ENCODE results near the gene CYTH1. TPM values are rescaled to one million over a fixed set of nuclear protein-coding genes. Genes with fewer than 3 reads are reported as not detected.

Gene CYTH1
- polyA plus RNA-seq, 2 of the 4 experiments (the other 2 are of a cell fraction), result 38.5 to 46.2 TPM

DNA sequence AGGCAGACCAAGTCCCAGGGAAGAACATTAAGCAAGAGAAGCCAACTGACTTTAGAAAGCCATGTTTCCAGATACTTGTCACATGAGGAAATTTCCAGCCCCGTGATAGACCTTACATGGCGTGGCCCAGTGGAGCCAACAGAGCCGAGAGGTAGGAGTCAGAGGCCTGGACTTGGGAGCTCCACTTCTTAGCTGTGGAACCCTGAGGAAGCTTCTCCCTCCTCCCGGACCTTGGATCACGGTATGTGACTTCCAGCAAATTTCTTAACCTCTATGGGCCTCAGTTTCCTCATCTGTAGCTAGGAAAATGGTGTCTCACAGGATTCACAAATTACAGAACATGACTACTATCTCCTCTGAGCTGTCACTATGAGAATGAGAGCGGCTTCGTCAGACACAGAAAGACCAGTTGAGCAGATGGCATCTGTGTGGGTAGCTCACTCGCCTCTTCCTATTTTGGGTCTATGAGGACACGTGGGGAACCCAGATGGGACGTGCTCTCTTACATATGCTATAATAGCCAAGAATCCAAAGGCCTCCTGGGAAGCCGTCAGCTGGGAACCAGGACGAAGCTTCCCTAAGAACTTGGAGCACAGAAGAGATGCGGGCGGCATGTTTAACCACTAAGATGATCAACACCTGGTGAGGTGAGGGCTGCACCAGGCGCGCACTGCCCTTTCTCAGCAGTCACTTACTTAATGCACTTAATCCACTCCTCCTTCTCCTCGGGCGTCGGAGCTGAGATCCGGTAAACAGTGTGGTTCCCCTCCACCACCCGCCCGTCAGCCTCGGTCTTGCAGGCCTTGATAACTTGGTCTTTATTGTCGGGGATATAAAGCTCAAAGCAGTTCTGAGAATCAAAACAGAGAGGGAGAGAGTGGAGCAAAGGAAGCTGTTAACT, 102.3 kb downstream of the CYTH1 start:
- peak overlapping the region; percentile 72 for H3K4me2 ChIP-seq
- peak overlapping the region; percentile 22 for H3K4me3 ChIP-seq
- no peak for TF ChIP-seq RCOR1 (IDR thresholded peaks at IDR 0.05; ENCODE audit: low read depth, low read length)
- TF ChIP-seq CHD4 (IDR thresholded peaks at IDR 0.05; ENCODE audit: borderline replicate concordance), result no peak
- TF ChIP-seq HEYL (CRISPR knock-in tag; IDR thresholded peaks at IDR 0.05), result no peak
- TF ChIP-seq NFE2L2 (conservative IDR thresholded peaks at IDR 0.05; ENCODE audit: low read length), result no peak
- TF ChIP-seq RARB (CRISPR knock-in tag; IDR thresholded peaks at IDR 0.05), result no peak
- DNase-seq (ENCODE audit: low read depth in 1 of 2, low spot score in 1 of 2) (no peak), FAIRE-seq (no peak), ATAC-seq (no peak)
- ChIA-PET POLR2A (interaction anchor here (1.2 kb wide), 1 partner anchor 87 kb away, joined by 5 read pairs; no protein-coding TSS in a partner anchor), CTCF (interaction anchor here (0.8 to 7.1 kb wide), 12 partner anchors 11 to 234 kb away, joined by 3 to 69 read pairs (median 4); no protein-coding TSS in a partner anchor)
- H3K27ac ChIP-seq, result peak overlapping the region; percentile 90 to 94
- H3K4me1 ChIP-seq, result peaks cover 44% of the 10 kb centered on the region
- WGBS (ENCODE audit: missing lambda C conversion rate), result 94% methylated on average over 24 of the region's 24 CpGs
- H3K9me3 ChIP-seq, result no peaks in the 10 kb centered on the region

DNA sequence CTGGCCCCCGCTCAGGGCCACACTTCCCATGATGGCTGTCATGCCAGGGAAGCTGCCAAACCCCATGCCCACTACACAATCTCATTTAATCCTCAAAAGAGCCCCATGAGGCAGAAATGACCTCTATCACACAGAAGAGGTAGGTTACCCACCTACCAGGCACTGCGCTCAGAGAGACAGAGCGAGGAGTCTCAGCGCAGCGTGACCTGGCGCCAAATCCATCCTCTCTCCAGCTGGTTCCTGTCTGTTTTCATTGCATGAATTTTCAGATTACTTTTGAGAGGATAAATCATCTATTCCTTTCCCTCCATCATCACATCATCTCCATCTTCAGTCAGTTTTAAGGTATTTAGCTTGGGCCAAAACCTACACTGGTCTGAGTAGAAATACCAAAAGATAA, 103.4 kb downstream of the CYTH1 start:
- WGBS (ENCODE audit: missing lambda C conversion rate), result 97% methylated on average over 6 of the region's 6 CpGs
- DNase-seq (ENCODE audit: low read depth in 1 of 2, low spot score in 1 of 2) (no peak), FAIRE-seq (no peak), ATAC-seq (no peak)
- ChIA-PET POLR2A (no interaction called here), CTCF (interaction anchor here (1.2 to 7.1 kb wide), 4 partner anchors 10 to 93 kb away, joined by 4 to 69 read pairs (median 24); no protein-coding TSS in a partner anchor)
- Histone ChIP-seq H3K4me3 (no peak overlapping the region), H3K4me2 (no peak overlapping the region), H3K4me1 (peaks cover 50% of the 10 kb centered on the region), H3K27ac (peak overlapping the region; percentile 90 to 94; a peak in 4 of 6 replicates), H3K9me3 (no peaks in the 10 kb centered on the region)
- no peak for TF ChIP-seq EHF (CRISPR knock-in tag; IDR thresholded peaks at IDR 0.05)
- no peak for TF ChIP-seq CBX8 (IDR thresholded peaks at IDR 0.05)
- TF ChIP-seq FOSB (CRISPR knock-in tag; IDR thresholded peaks at IDR 0.05), result no peak
- TF ChIP-seq ESRRA (IDR thresholded peaks at IDR 0.05; ENCODE audit: borderline replicate concordance, low read length), result no peak
- no peak for TF ChIP-seq SREBF2 (IDR thresholded peaks at IDR 0.05)
- TF ChIP-seq CEBPB (IDR thresholded peaks at IDR 0.05), result no peak
- no peak for TF ChIP-seq POLR2A (IDR thresholded peaks at IDR 0.05; ENCODE audit: low read length)
- TF ChIP-seq POLR2AphosphoS2 (conservative IDR thresholded peaks at IDR 0.05; ENCODE audit: low read length), result no peak
- no peak for TF ChIP-seq TFCP2L1 (CRISPR knock-in tag; IDR thresholded peaks at IDR 0.05)
- TF ChIP-seq FOXS1 (CRISPR knock-in tag; IDR thresholded peaks at IDR 0.05), result no peak
- TF ChIP-seq, protein P1, sequence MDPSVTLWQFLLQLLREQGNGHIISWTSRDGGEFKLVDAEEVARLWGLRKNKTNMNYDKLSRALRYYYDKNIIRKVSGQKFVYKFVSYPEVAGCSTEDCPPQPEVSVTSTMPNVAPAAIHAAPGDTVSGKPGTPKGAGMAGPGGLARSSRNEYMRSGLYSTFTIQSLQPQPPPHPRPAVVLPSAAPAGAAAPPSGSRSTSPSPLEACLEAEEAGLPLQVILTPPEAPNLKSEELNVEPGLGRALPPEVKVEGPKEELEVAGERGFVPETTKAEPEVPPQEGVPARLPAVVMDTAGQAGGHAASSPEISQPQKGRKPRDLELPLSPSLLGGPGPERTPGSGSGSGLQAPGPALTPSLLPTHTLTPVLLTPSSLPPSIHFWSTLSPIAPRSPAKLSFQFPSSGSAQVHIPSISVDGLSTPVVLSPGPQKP (IDR thresholded peaks at IDR 0.05; ENCODE audit: low read depth, low read length), result no peak
- TF ChIP-seq, protein P2, sequence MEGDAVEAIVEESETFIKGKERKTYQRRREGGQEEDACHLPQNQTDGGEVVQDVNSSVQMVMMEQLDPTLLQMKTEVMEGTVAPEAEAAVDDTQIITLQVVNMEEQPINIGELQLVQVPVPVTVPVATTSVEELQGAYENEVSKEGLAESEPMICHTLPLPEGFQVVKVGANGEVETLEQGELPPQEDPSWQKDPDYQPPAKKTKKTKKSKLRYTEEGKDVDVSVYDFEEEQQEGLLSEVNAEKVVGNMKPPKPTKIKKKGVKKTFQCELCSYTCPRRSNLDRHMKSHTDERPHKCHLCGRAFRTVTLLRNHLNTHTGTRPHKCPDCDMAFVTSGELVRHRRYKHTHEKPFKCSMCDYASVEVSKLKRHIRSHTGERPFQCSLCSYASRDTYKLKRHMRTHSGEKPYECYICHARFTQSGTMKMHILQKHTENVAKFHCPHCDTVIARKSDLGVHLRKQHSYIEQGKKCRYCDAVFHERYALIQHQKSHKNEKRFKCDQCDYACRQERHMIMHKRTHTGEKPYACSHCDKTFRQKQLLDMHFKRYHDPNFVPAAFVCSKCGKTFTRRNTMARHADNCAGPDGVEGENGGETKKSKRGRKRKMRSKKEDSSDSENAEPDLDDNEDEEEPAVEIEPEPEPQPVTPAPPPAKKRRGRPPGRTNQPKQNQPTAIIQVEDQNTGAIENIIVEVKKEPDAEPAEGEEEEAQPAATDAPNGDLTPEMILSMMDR (IDR thresholded peaks at IDR 0.05), result no peak
- TF ChIP-seq GATA3 (IDR thresholded peaks at IDR 0.05; ENCODE audit: borderline replicate concordance), result no peak
- TF ChIP-seq RCOR1 (IDR thresholded peaks at IDR 0.05; ENCODE audit: low read depth, low read length), result no peak
- TF ChIP-seq HOXA7 (CRISPR knock-in tag; IDR thresholded peaks at IDR 0.05), result no peak

GRCh38 chr17:78678222-78678557, 103.9 kb downstream of the CYTH1 start:
- ChIA-PET POLR2A (interaction anchor here (0.6 kb wide), 1 partner anchor 336 kb away, joined by 3 read pairs; no protein-coding TSS in a partner anchor), CTCF (interaction anchor here (1.7 to 7.1 kb wide), 3 partner anchors 13 to 181 kb away, joined by 8 to 69 read pairs (median 45); no protein-coding TSS in a partner anchor)
- 93% methylated on average over 11 of the region's 11 CpGs for WGBS (ENCODE audit: missing lambda C conversion rate)
- H3K9me3 ChIP-seq, result no peaks in the 10 kb centered on the region
- peak overlapping the region; percentile 90 to 94 for H3K27ac ChIP-seq
- no peak overlapping the region for H3K4me2 ChIP-seq
- DNase-seq (ENCODE audit: low read depth in 1 of 2, low spot score in 1 of 2) (no peak), FAIRE-seq (no peak), ATAC-seq (no peak)
- no peak overlapping the region for H3K4me3 ChIP-seq
- TF ChIP-seq MYC (IDR thresholded peaks at IDR 0.05; ENCODE audit: borderline replicate concordance, low read length) (no peak), TP53 (CRISPR knock-in tag; IDR thresholded peaks at IDR 0.05) (no peak), RFX5 (IDR thresholded peaks at IDR 0.05) (no peak)
- TF ChIP-seq, protein P2 (IDR thresholded peaks at IDR 0.05), result no peak
- peaks cover 56% of the 10 kb centered on the region for H3K4me1 ChIP-seq
